Loucy (cell line): ENCODE measurements around the gene PACSIN2.

Source experiments
- H2AFZ ChIP-seq: fragments of 200-600 bp; sonication (generic); 2 replicates; pipeline ENCODE4 v1.6.0; 2016; ENCODE audit warnings: antibody characterized with exemption, mild to moderate bottlenecking, low read length, moderate library complexity
- H3F3A ChIP-seq: fragments of 200-600 bp; 2 replicates; pipeline ENCODE4 v1.6.0; 2016; ENCODE audit warnings: antibody characterized with exemption, low read depth, mild to moderate bottlenecking
- H3K27me3 ChIP-seq: fragments of 200-600 bp; sonication (generic); 2 replicates; pipeline ENCODE4 v1.6.1; 2014; ENCODE audit warnings: low read length, mild to moderate bottlenecking; ENCODE audit not compliant: insufficient read depth, poor library complexity, severe bottlenecking
- H3K36me3 ChIP-seq: fragments of 200-600 bp; sonication (generic); 2 replicates; pipeline ENCODE4 v1.6.1; 2016; ENCODE audit warnings: low read length; ENCODE audit not compliant: insufficient read depth
- H3K4me1 ChIP-seq: fragments of 200-600 bp; sonication (generic); 2 replicates; pipeline ENCODE4 v1.5.1; 2014; ENCODE audit warnings: low read length, mild to moderate bottlenecking; ENCODE audit not compliant: insufficient read depth, poor library complexity, severe bottlenecking
- H3K4me2 ChIP-seq: fragments of 200-600 bp; sonication (generic); 2 replicates; pipeline ENCODE4 v1.6.0; 2014; ENCODE audit warnings: antibody characterized with exemption, low read length, low read depth, mild to moderate bottlenecking; ENCODE audit not compliant: poor library complexity, severe bottlenecking
- H3K4me3 ChIP-seq: fragments of 200-600 bp; sonication (generic); 2 replicates; pipeline ENCODE4 v1.5.1; 2014; ENCODE audit warnings: low read length, mild to moderate bottlenecking, mixed read lengths; ENCODE audit not compliant: poor library complexity, severe bottlenecking
- H3K79me2 ChIP-seq: fragments of 200-600 bp; sonication (generic); 2 replicates; pipeline ENCODE4 v1.6.1; 2014; ENCODE audit warnings: low read length; ENCODE audit not compliant: insufficient read depth
- H3K9ac ChIP-seq: fragments of 200-600 bp; sonication (generic); 2 replicates; pipeline ENCODE4 v1.6.0; 2014; ENCODE audit warnings: mild to moderate bottlenecking, low read depth, low read length, moderate library complexity; ENCODE audit not compliant: poor library complexity, severe bottlenecking
- H3K9me2 ChIP-seq: fragments of 200-600 bp; sonication (generic); replicated peaks from 2 replicates; pipeline ENCODE4 v1.6.1; 2016; ENCODE audit warnings: low read depth, low read length, mixed read lengths
- H3K9me3 ChIP-seq: fragments of 200-600 bp; sonication (generic); 2 replicates; pipeline ENCODE4 v1.6.1; 2014; ENCODE audit warnings: mild to moderate bottlenecking, antibody characterized with exemption, low read length, low read depth; ENCODE audit not compliant: insufficient read depth
- H4K20me1 ChIP-seq: fragments of 200-600 bp; sonication (generic); 2 replicates; pipeline ENCODE4 v1.6.0; 2014; ENCODE audit warnings: antibody characterized with exemption, low read length, mild to moderate bottlenecking; ENCODE audit not compliant: insufficient read depth, poor library complexity, severe bottlenecking
- EZH2phosphoT487 ChIP-seq: fragments of 200-600 bp; IDR thresholded peaks from 2 replicates; pipeline ENCODE4 v1.6.1; 2018; ENCODE audit warnings: antibody characterized with exemption, mild to moderate bottlenecking, moderate library complexity, borderline replicate concordance
- TF ChIP-seq, protein P1 (sequence below): fragments of 200-600 bp; sonication (generic); conservative IDR thresholded peaks from 2 replicates; pipeline ENCODE4 v1.5.1; 2014; ENCODE audit warnings: mild to moderate bottlenecking, antibody characterized with exemption, low read length

PACSIN2 gene

DNA sequence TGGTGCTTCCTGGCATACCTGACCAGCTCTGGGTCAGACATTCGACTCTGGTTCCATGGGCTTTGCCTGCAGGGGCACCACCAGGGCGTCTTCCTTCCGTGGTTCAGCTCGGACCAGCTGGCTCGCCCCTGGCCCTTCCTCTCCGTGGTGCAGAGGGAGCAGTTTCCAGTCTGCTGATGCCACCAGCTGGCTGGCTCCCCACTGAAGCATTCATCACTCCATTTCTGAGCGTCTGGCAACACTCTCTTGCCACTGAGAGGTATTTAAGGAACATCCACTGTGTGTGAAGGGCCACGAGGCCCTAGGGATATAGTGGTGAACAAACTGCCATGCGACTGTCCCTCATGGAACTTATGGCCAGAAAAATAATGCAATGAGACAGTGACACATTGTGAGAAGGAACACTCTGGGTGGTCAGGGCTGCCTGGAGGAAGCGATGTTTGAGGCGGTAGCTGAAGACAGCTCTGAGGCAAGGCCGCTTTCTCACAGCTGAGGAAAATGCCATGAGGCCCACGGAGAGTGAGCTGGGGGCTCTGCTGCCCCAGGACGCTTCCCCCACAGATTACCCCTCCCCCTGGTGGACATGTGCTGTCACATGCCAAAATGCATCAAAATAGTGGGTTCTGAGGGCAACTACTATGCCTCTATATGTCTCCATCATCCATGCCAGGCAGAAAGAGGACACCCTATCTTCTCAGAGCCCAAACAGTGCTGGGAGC, 113.0 kb downstream of the PACSIN2 start:
- Histone ChIP-seq H3K27me3 (no peaks in the 10 kb centered on the region), H3K4me2 (no peak overlapping the region), H3K9ac (no peak overlapping the region), H3K9me2 (no peaks in the 10 kb centered on the region), H3K4me3 (no peak overlapping the region), H2AFZ (no peak overlapping the region), H4K20me1 (no peaks in the 10 kb centered on the region), H3K4me1 (no peaks in the 10 kb centered on the region), H3K79me2 (peaks cover 39% of the 10 kb centered on the region; the same call in 1 of the 2 replicates), H3K9me3 (no peaks in the 10 kb centered on the region), H3K36me3 (peaks cover 17% of the 10 kb centered on the region; the same call in 1 of the 2 replicates), H3F3A (no peaks in the 10 kb centered on the region)
- no peak for TF ChIP-seq EZH2phosphoT487
- TF ChIP-seq, protein P1, sequence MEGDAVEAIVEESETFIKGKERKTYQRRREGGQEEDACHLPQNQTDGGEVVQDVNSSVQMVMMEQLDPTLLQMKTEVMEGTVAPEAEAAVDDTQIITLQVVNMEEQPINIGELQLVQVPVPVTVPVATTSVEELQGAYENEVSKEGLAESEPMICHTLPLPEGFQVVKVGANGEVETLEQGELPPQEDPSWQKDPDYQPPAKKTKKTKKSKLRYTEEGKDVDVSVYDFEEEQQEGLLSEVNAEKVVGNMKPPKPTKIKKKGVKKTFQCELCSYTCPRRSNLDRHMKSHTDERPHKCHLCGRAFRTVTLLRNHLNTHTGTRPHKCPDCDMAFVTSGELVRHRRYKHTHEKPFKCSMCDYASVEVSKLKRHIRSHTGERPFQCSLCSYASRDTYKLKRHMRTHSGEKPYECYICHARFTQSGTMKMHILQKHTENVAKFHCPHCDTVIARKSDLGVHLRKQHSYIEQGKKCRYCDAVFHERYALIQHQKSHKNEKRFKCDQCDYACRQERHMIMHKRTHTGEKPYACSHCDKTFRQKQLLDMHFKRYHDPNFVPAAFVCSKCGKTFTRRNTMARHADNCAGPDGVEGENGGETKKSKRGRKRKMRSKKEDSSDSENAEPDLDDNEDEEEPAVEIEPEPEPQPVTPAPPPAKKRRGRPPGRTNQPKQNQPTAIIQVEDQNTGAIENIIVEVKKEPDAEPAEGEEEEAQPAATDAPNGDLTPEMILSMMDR = peak; percentile 46

DNA sequence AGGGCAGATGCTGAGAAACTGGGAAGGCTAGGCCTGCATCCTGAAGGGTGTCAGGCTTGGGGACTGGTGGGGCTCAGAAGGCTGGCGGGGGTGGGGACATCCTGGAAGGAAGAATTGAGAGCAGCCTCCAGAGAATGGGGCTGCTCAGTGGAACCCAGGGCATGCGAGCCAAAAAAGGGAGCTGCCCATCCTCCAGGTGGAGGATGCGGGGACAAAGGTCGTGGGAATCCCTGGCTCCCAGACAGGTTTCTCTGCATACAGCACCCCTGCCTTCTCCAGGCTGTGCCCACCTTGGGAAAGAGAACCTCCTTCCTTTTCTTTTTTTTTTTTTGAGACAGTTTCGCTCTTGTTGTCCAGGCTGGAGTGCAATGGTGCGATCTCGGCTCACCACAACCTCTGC, 117.0 kb downstream of the PACSIN2 start:
- Histone ChIP-seq H3K4me2 (no peak overlapping the region), H3K4me1 (peaks cover 10% of the 10 kb centered on the region), H3K9me2 (no peaks in the 10 kb centered on the region), H3K9ac (no peak overlapping the region), H3K36me3 (peaks cover 18% of the 10 kb centered on the region; the same call in 1 of the 2 replicates), H3K79me2 (peaks cover 40% of the 10 kb centered on the region; the same call in 1 of the 2 replicates), H3K4me3 (no peak overlapping the region), H4K20me1 (peaks cover 10% of the 10 kb centered on the region), H3K27me3 (no peaks in the 10 kb centered on the region), H3K9me3 (no peaks in the 10 kb centered on the region), H2AFZ (no peak overlapping the region), H3F3A (peaks cover 3% of the 10 kb centered on the region; the same call in 1 of the 2 replicates)
- no peak for TF ChIP-seq EZH2phosphoT487

DNA sequence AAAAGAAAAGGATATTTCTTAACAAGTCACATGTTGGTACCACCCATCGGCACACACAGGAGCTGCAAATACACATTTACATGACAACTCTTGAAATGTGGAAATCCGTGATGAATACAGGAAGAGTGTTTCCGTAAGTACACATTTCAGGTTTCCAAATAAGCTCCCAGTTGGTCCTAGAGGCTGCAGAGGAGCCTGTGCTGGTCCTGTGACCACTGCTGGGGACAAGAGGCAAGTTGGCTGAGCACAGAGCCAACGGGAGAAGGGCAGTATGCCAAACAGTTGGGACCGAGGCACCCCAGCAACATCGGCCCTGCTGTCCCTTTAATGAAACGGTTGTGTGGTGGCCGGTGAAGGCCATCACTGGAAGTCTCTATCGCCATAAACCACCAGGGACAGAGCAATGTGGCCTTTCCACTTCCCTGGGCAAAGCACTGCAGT, 119.4 kb downstream of the PACSIN2 start:
- Histone ChIP-seq H3K4me1 (peaks cover 10% of the 10 kb centered on the region), H3K9me2 (no peaks in the 10 kb centered on the region), H2AFZ (no peak overlapping the region), H4K20me1 (peaks cover 10% of the 10 kb centered on the region), H3K9me3 (no peaks in the 10 kb centered on the region), H3K4me2 (peak overlapping the region; percentile 21), H3K36me3 (peaks cover 27% of the 10 kb centered on the region; the same call in 1 of the 2 replicates), H3F3A (peaks cover 3% of the 10 kb centered on the region; the same call in 1 of the 2 replicates), H3K9ac (peak overlapping the region; percentile 24), H3K79me2 (peaks cover 26% of the 10 kb centered on the region; the same call in 1 of the 2 replicates), H3K27me3 (no peaks in the 10 kb centered on the region), H3K4me3 (no peak overlapping the region)
- TF ChIP-seq EZH2phosphoT487 = no peak
- TF ChIP-seq, protein P1 = no peak

DNA sequence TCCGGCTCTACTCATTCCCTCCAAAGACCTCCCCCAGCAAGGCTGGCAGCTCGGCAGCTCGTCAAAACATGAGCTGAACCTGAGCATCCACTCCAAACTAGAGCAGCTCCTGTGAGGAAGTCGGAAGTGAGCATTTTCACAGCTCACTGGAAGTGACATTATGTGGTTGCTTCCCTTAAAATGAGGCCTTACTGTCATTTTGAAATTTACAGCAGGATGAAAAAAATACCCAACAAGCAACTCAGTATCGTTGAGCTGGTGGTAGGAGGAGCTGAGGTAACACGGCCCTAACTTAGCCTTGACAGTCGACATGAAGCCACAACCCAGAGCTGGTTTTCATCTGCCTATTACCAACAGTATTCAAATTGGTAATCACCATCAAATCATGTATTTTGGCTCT, 119.9 kb downstream of the PACSIN2 start:
- H3K9ac ChIP-seq = peak overlapping the region; percentile 24
- H3K4me2 ChIP-seq = peak overlapping the region; percentile 21
- no peak for TF ChIP-seq EZH2phosphoT487
- TF ChIP-seq, protein P1 = no peak

More for the DNA sequence above, 119.9 kb downstream of the PACSIN2 start:
- H3F3A ChIP-seq = peaks cover 3% of the 10 kb centered on the region; the same call in 1 of the 2 replicates
- H4K20me1 ChIP-seq = peaks cover 10% of the 10 kb centered on the region
- peaks cover 31% of the 10 kb centered on the region; the same call in 1 of the 2 replicates for H3K36me3 ChIP-seq
- H3K79me2 ChIP-seq = peaks cover 25% of the 10 kb centered on the region; the same call in 1 of the 2 replicates
- H3K9me3 ChIP-seq = no peaks in the 10 kb centered on the region
- no peaks in the 10 kb centered on the region for H3K9me2 ChIP-seq
- H3K27me3 ChIP-seq = no peaks in the 10 kb centered on the region
- H3K4me3 ChIP-seq = no peak overlapping the region
- H3K4me1 ChIP-seq = peaks cover 10% of the 10 kb centered on the region
- no peak overlapping the region for H2AFZ ChIP-seq
